Measurements from ENCODE around the gene CNDP2. TPM values are rescaled to one million over a fixed set of nuclear protein-coding genes. Genes with fewer than 3 reads are reported as not detected.

Gene CNDP2
- total RNA-seq, 2 donors from 2014 or later: 211 to 212 TPM

DNA sequence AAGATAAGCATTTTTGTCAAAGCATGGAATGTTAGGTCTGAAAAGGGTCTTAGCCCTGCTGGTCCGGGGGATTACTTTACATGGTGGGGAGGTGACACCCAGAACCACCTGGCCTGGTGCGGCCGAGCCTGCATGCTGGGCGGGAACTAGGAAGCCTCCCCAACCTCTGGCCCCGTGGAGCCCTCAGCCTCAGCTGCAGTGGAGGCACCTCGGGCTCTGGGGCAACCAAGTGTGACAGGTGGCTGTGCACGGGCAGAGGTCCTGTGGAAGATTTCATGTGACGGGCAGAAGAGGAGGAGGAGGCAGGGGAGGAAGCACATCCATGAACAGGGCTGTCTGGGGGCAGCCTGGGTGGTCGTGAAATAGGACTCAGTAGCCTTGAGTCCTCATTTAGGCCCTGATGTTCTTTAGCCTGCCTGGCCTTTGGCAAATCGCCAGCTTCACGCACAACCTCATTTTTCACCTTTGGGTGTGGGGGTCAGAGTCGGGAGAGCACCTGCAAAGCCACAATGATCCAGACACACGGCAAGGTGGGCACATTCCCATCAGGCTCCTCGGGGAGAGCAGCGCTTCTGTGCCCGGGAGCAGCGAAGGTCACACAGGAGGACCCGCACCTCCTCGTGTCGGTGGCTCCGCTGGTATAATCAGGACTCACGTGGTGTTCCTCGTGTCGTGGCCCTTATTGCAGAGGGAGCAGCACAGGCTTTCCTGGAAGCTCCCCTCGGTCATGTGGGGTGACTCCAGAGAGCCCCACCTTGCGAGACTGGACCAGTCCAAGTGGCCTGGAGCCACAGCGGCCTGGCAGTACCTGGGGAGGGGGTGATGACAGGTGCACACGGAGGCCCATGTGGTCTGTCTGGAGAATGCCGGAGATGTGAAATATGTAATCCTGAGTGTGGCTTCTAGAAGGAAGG is 13.9 kb downstream of the CNDP2 start:
- H3K4me1 Mint-ChIP-seq (ENCODE audit: low read depth): peaks cover 6% of the 10 kb centered on the region
- H3K27ac Mint-ChIP-seq: no peak overlapping the region
- ATAC-seq (replicated peaks in 1 of 2): no peak
- peaks cover 8 to 19% of the 10 kb centered on the region in 2 donors for H3K36me3 Mint-ChIP-seq (ENCODE audit: insufficient read depth in 2 of 2)
- no peaks in the 10 kb centered on the region for H3K27me3 Mint-ChIP-seq (ENCODE audit: low read depth)
- H3K4me3 Mint-ChIP-seq: no peak overlapping the region
- no peak for DNase-seq
- H3K9me3 Mint-ChIP-seq: no peaks in the 10 kb centered on the region

GRCh38 chr18:74510770-74511095 is 14.6 kb downstream of the CNDP2 start:
- Mint-ChIP-seq H3K9me3 (no peaks in the 10 kb centered on the region), H3K4me1 (ENCODE audit: low read depth) (peaks cover 6% of the 10 kb centered on the region), H3K27ac (no peak overlapping the region), H3K27me3 (ENCODE audit: low read depth) (no peaks in the 10 kb centered on the region), H3K4me3 (no peak overlapping the region), H3K36me3 (ENCODE audit: insufficient read depth in 2 of 2) (peaks cover 8 to 19% of the 10 kb centered on the region in 2 donors)
- DNase-seq (no peak), ATAC-seq (replicated peaks in 1 of 2) (no peak)

DNA sequence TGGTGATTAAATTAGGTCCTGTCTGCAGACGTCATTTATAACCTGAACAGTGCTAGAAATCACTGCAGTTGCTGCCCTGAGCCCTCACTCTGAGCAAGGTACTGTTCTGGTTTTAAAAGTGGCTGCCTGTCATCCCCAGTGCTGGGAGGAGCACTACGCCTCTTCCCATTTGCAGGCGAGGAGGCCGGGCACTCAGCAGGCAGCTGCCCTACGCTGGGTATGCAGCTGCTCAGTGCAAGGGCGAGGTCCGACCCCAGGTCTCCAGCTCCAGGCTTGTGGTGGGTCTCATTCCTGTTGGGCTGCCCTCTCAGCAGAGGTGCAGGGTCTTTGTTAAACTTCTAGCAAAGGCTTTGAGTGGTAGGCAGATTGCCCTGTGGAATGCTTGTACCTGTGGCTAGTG is 15.7 kb downstream of the CNDP2 start:
- Mint-ChIP-seq H3K27me3 (ENCODE audit: low read depth) (no peaks in the 10 kb centered on the region), H3K4me1 (ENCODE audit: low read depth) (peaks cover 5% of the 10 kb centered on the region), H3K4me3 (no peak overlapping the region), H3K27ac (no peak overlapping the region), H3K9me3 (no peaks in the 10 kb centered on the region), H3K36me3 (ENCODE audit: insufficient read depth in 2 of 2) (peaks cover 6 to 18% of the 10 kb centered on the region in 2 donors)
- DNase-seq (no peak), ATAC-seq (replicated peaks in 1 of 2) (no peak)

- Mint-ChIP-seq H3K36me3 (ENCODE audit: insufficient read depth in 2 of 2) (peaks cover 5 to 11% of the 10 kb centered on the region in 2 donors), H3K4me1 (ENCODE audit: low read depth) (no peaks in the 10 kb centered on the region), H3K27me3 (ENCODE audit: low read depth) (no peaks in the 10 kb centered on the region), H3K9me3 (no peaks in the 10 kb centered on the region), H3K4me3 (no peak overlapping the region), H3K27ac (no peak overlapping the region)
- no peak for DNase-seq
- ATAC-seq (replicated peaks in 1 of 2): no peak
Observed at GRCh38 chr18:74512321-74513053, 16.3 kb downstream of the CNDP2 start.

- Mint-ChIP-seq H3K4me1 (ENCODE audit: low read depth) (no peaks in the 10 kb centered on the region), H3K27ac (no peak overlapping the region), H3K27me3 (ENCODE audit: low read depth) (no peaks in the 10 kb centered on the region), H3K9me3 (no peaks in the 10 kb centered on the region), H3K4me3 (no peak overlapping the region), H3K36me3 (ENCODE audit: insufficient read depth in 2 of 2) (peaks cover 7 to 8% of the 10 kb centered on the region in 2 donors)
- ATAC-seq (replicated peaks in 1 of 2) (no peak), DNase-seq (no peak)
Observed at GRCh38 chr18:74513149-74513882, 17.2 kb downstream of the CNDP2 start.

- ATAC-seq (replicated peaks in 1 of 2): no peak
- Mint-ChIP-seq H3K4me3 (no peak overlapping the region), H3K36me3 (ENCODE audit: insufficient read depth in 2 of 2) (peaks cover 6 to 7% of the 10 kb centered on the region in 2 donors), H3K9me3 (no peaks in the 10 kb centered on the region), H3K27me3 (ENCODE audit: low read depth) (no peaks in the 10 kb centered on the region), H3K4me1 (ENCODE audit: low read depth) (no peaks in the 10 kb centered on the region), H3K27ac (no peak overlapping the region)
- DNase-seq: no peak
Observed at GRCh38 chr18:74513883-74514205, 17.7 kb downstream of the CNDP2 start.

DNA sequence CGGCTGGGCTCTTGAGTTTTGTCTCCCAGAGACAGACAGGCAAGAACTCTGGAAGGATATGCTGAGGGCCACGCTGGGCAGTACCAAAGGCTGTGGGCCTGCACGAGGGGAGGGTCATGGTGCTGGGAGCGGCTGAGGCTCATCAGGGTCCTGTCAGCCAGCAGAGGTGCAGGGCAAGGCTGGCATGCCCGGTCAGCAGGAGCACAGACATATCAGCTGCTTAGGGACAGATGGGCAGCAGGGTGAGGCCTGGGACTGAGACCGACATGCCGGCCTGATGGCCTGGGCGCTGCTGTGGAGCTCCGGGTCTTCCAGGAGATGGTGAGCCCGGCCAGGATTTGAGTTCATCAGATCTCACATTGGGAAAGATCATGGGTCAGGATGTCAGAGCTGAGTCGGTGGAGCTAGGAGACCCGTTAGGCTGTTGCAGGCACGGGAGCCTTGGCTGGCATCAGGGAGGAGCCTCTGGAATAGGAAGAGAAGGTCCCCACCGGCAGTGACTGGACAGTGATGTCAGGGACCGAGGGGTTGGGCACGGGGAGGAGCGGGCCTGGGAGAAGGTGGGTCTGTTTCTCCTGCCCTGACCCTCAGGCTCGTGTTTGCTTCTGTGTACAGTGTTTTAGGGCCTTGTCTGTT is 18.8 kb downstream of the CNDP2 start:
- ATAC-seq (replicated peaks in 1 of 2): no peak
- DNase-seq: no peak
- Mint-ChIP-seq H3K27me3 (ENCODE audit: low read depth) (no peaks in the 10 kb centered on the region), H3K36me3 (ENCODE audit: insufficient read depth in 2 of 2) (peaks cover 7 to 9% of the 10 kb centered on the region in 2 donors), H3K4me3 (no peak overlapping the region), H3K9me3 (no peaks in the 10 kb centered on the region), H3K4me1 (ENCODE audit: low read depth) (no peaks in the 10 kb centered on the region), H3K27ac (no peak overlapping the region)

- H3K4me1 Mint-ChIP-seq (ENCODE audit: low read depth): no peaks in the 10 kb centered on the region
- H3K36me3 Mint-ChIP-seq (ENCODE audit: insufficient read depth in 2 of 2): peaks cover 10 to 15% of the 10 kb centered on the region in 2 donors
- H3K27ac Mint-ChIP-seq: no peak overlapping the region
- ATAC-seq (replicated peaks in 1 of 2) (no peak), DNase-seq (no peak)
- H3K4me3 Mint-ChIP-seq: no peak overlapping the region
- H3K9me3 Mint-ChIP-seq: no peaks in the 10 kb centered on the region
- H3K27me3 Mint-ChIP-seq (ENCODE audit: low read depth): no peaks in the 10 kb centered on the region
Observed at GRCh38 chr18:74515620-74516231, 19.6 kb downstream of the CNDP2 start.

- no peaks in the 10 kb centered on the region for H3K9me3 Mint-ChIP-seq
- no peak for DNase-seq
- no peaks in the 10 kb centered on the region for H3K4me1 Mint-ChIP-seq (ENCODE audit: low read depth)
- peaks cover 12 to 22% of the 10 kb centered on the region in 2 donors for H3K36me3 Mint-ChIP-seq (ENCODE audit: insufficient read depth in 2 of 2)
- no peak overlapping the region for H3K27ac Mint-ChIP-seq
- H3K4me3 Mint-ChIP-seq: no peak overlapping the region
- no peak for ATAC-seq (replicated peaks in 1 of 2)
- H3K27me3 Mint-ChIP-seq (ENCODE audit: low read depth): no peaks in the 10 kb centered on the region
Observed at GRCh38 chr18:74516271-74517235, 20.4 kb downstream of the CNDP2 start.

GRCh38 chr18:74517236-74517630 is 21.1 kb downstream of the CNDP2 start:
- ATAC-seq (replicated peaks in 1 of 2): no peak
- H3K9me3 Mint-ChIP-seq: no peaks in the 10 kb centered on the region
- DNase-seq: no peak
- peaks cover 12 to 22% of the 10 kb centered on the region in 2 donors for H3K36me3 Mint-ChIP-seq (ENCODE audit: insufficient read depth in 2 of 2)
- H3K27me3 Mint-ChIP-seq (ENCODE audit: low read depth): no peaks in the 10 kb centered on the region
- no peak overlapping the region for H3K4me3 Mint-ChIP-seq
- H3K4me1 Mint-ChIP-seq (ENCODE audit: low read depth): no peaks in the 10 kb centered on the region
- no peak overlapping the region for H3K27ac Mint-ChIP-seq

- peak in 1 of 2 donors; percentile 21 for ATAC-seq (replicated peaks in 1 of 2)
- peaks cover 7 to 18% of the 10 kb centered on the region in 2 donors for H3K36me3 Mint-ChIP-seq (ENCODE audit: insufficient read depth in 2 of 2)
Observed at GRCh38 chr18:74518456-74519295, 22.5 kb downstream of the CNDP2 start.

More at GRCh38 chr18:74518456-74519295, 22.5 kb downstream of the CNDP2 start:
- Mint-ChIP-seq H3K9me3 (no peaks in the 10 kb centered on the region), H3K4me3 (no peak overlapping the region), H3K27ac (no peak overlapping the region), H3K27me3 (ENCODE audit: low read depth) (no peaks in the 10 kb centered on the region), H3K4me1 (ENCODE audit: low read depth) (no peaks in the 10 kb centered on the region)
- no peak for DNase-seq

Data from activated T-cell treated with anti-CD3 and anti-CD28 coated beads, Interleukin-2, amount 50 U/mL, for 72 hours (primary cell).